Adrenal gland (tissue), 5 donors: Measurements from ENCODE around the gene ZNF394.

Source experiments
- POLR2A ChIP-seq, 2 donors: fragments of 450-650 bp; IDR thresholded peaks; one replicate each; pipeline ENCODE4 v1.6.1; 2017; ENCODE audit warnings: antibody characterized with exemption in 2 of 2, mild to moderate bottlenecking in 2 of 2, moderate library complexity in 1 of 2
- TF ChIP-seq, protein P1 (sequence below), 6 experiments: fragments of 450-650 bp in 4 of 6; fragments of 200-600 bp in 2 of 6; sonication (generic) in 1 of 6; IDR thresholded peaks; 1 replicate in 5 of 6; 2 replicates in 1 of 6; pipeline versions ENCODE4 v1.5.1 to v1.8.0; 2016 to 2021; ENCODE audit warnings: antibody characterized with exemption in 6 of 6, mild to moderate bottlenecking in 2 of 6, moderate library complexity in 1 of 6
- donor health status: DM: no; HTN: no; CAD: no.

DNA sequence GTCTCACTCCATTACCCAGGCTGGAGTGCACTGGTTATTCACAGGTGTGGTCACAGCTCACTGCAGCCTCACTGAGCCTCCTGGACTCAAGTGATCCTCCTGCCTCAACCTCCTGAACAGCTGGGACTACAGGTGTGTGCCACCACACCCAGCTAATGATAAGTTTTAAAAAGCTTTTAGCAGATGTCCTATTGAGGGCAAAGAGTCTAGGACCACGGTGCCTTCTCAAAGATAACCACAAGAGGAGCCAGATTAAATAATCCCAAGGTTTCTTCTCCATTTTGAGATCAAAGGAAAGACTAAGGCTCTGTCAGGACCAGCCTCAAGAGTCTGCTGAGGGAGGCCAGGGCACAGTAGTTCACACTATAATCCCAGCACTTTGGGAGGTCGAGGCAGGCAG is 38.9 kb downstream of the ZNF394 start:
- TF ChIP-seq, protein P1, sequence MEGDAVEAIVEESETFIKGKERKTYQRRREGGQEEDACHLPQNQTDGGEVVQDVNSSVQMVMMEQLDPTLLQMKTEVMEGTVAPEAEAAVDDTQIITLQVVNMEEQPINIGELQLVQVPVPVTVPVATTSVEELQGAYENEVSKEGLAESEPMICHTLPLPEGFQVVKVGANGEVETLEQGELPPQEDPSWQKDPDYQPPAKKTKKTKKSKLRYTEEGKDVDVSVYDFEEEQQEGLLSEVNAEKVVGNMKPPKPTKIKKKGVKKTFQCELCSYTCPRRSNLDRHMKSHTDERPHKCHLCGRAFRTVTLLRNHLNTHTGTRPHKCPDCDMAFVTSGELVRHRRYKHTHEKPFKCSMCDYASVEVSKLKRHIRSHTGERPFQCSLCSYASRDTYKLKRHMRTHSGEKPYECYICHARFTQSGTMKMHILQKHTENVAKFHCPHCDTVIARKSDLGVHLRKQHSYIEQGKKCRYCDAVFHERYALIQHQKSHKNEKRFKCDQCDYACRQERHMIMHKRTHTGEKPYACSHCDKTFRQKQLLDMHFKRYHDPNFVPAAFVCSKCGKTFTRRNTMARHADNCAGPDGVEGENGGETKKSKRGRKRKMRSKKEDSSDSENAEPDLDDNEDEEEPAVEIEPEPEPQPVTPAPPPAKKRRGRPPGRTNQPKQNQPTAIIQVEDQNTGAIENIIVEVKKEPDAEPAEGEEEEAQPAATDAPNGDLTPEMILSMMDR (IDR thresholded peaks at IDR 0.05): no peak
- no peak for TF ChIP-seq POLR2A (IDR thresholded peaks at IDR 0.05)
